Measurements from ENCODE around the gene PPP2R2C.

PPP2R2C gene

DNA sequence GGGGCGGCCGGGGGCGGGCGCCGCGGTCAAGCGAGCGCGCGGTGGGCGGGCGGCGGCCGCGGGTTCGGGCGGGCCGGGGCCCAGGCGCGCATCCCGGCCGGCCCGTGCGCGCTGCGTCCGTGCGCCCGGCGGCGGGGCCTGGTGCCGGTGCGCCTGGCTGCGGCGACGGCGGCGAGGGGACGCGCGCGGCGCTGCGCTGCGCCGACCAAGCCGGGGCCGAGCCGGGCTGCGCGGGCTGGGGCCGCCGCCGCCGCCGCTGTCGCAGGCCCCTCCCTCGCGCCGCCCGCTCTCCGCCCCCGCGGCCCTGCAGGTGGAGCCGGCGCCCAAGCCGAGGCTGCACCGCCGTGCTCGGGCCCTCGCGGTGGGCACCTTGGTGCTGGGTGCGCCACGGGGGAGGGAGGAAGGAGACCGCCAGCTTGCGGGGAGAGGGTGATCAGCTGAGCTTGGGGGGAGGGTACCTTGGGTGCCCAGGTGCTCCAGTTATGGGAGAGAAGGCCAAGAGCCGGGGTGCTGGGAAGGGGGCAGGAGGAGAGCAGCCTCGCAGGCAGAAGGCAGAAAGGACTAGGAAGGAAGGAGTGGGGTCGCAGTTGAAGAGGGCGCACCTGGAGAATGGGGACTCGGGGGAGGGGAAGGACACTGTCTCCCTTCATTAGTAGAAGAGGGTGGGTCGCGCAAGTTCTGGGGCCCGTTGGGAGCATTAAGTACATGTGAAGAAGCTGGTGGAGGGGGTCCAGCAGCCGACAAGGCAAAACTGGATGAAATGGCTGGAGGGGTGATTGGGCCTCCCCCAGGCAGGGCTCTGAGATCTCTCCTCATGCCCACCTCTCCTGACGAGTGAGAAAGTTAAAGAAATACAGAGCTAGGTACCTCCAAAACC, at the start of gene PPP2R2C:
Gene PPP2R2C (minus strand): TSS at position 228 of the 877 bp plus-strand sequence. CDS start 385 bp downstream, outside the sequence.
- no peak for DNase-seq

DNA sequence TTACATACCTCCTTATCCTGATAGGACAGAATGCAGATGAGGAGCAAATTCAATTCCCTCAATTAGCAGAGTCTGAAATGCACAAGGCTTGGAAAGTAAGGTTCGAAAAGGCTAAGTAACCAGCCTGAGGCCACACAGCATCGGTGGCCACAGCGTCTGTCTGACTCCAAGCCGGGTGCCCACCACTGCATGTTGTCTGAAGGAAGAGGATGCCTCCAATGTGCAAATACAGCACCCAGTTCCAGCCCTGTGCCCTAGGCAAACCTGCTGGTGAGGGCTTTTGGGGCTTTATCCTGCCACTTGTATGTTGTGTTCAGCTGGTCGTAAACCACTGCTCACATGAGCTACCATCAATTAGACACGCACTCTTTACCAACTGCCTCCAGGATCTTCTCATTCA, 48.6 kb upstream of the PPP2R2C start:
- no peak for DNase-seq

DNA sequence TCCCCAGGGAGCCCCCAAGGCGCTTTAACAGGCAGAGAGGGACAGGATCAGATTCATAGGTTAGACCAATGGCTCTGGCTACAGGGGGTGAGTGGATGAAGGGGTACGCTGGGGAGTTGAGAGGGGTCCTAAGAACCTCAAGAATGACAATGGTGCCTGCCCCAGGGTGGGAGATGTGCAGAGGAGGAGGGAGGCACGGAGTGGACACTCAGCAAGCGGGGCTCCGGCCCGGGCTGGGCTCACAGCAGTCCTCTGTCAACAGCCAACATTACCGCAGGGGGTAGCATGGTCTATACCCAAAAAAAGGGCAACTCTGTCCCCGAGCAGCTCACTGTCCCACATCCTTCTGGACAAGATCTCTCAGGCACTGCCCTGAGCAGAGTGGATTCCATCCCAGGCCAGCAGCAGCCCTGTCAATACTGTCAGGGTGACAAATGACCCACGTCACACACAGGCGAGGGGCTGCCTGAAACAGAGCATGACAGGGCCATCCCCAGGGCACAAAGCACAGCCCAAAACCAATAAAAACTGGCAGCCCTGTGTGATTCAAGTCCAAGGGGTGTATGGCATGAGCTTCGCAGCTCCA, 47.7 kb upstream of the PPP2R2C start:
- DNase-seq = no peak

DNA sequence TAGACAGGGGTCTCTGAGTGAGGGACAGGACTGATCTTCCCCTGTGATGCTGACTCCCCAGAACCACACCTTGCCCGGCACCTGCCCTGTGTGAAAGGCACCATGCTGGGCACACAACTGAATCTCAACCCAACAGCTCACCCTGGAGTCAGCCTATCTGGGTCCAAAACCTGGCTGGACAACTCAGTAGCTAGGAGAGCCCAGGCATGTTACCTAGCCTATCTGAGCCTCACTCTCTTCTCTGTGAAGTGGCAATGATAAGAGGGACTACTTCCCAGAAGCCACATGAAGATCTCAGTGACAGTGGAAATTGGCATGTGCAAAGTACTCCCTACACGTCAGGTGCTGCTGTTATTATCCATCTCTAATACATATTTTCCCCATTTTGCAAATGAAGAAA, 44.8 kb upstream of the PPP2R2C start:
- DNase-seq = no peak

DNA sequence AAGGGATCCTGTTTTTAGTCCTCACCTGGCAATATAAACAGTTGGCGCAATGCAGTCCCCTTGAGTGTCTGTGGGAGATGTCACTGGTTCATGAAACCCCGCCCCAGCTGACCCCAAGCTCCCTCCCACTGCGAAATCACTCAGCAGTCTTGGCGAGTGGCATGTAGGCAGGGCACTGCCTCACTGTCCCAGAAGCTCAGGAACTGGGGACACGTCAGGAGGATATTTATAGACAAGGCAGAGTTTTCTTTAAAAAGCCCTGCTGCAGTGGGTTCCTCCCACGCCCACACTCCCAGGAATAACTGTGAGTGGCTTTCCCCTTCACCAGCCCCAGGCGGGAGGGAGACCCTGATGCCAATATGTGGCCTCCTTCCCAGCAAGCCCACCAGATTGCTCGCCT, 44.3 kb upstream of the PPP2R2C start:
- DNase-seq = no peak

DNA sequence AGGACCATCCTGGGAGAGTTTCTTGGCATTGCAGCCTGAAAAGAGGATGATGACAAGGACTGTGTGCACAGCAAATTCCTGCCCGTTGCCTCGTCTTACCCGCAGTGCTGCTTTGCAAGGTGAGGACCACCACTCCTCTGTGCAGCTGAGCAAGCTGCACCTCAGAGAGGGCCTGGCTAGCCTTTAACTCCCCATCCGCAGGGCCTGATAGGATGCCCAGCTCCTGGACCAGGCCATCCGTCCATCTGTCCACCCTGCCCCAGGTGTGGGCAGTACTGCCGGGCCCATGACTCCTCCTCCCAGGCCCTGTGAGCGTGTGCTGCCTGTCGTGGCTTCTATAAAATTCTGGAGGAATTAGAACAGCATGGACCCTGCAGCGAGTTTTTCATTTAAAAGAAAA, 43.9 kb upstream of the PPP2R2C start:
- no peak for DNase-seq

DNA sequence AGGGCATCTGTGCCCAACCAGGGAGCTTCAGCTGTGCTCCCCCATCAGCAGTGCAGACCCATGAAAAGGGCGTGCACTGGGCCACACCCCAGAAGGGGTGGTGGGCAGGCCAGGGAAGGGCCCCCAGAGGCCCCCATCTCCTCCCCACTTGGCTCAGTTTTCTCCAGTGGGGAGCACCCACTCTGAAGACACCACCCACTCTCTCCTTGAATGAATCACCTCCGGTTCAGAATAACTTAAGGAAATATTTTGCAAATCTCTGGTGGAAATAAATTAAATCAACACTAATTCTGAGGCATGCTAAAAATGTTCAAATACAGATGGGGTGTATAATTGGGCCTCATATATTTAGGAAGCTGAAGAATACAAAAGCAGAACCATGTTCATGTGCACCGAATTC, 41.3 kb upstream of the PPP2R2C start:
- DNase-seq = no peak

DNA sequence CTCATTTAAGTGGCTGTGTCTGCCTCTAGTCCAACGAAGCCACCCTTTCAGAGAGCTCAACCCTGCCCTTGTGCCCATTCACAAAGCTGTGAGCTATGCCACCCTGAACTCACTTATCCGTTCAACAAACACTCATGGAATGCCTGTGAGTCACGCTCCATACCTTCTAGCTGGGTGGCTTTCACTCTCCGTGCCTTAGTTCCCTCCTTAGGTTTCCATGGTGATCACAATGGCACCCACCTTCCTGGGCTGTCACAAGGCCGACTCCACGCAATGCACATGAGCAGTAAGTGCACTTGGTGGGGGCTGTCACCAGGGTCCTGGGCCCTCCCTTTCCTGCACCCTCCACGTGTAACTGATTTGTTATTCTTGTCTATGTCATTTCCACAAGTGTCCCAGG, 37.2 kb upstream of the PPP2R2C start:
- DNase-seq = no peak

DNA sequence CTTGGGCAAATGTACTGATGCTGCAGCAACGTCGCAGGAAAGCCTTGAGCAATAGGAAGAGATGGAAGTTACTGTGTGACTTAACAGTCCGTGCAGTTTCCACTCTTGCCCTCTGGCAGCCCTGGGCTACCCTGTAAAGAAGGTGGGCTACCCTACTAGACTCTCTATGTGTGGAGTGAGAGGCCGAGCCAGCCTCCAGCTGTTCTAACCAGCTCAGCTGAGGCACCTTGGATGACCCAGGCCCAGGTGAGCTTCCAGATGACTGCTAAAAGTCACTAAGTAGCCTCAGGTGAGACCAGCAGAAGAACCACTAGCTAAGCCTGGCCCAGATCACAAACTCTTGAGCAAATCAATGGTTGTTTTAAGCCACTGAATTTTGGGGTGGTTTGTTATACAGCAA, 34.9 kb upstream of the PPP2R2C start:
- DNase-seq = no peak

DNA sequence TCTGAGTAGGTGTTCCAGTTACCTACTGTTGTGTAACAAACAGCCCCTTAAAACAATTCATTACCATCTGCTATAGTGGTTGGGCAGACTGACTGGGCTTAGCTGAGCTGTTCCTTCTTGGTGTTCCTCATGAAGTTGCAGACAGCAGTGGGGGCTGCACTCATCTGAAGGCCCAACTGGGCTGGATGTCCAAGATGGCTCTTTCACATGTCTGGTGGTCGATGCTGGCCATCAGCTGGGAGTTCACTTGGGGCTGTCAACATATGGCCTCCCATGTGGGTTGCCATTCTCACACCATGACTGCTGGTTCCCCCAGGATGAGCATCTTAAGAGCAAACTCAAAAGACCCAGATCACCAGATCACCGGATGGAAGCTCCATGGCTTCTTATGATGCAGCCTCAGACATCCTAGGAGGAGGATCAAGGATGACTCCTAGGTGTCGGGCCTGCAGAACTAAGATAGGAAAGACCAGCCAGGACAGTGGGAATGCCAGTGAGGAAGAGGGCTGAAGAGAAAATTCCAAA, 34.3 kb upstream of the PPP2R2C start:
- no peak for DNase-seq

DNA sequence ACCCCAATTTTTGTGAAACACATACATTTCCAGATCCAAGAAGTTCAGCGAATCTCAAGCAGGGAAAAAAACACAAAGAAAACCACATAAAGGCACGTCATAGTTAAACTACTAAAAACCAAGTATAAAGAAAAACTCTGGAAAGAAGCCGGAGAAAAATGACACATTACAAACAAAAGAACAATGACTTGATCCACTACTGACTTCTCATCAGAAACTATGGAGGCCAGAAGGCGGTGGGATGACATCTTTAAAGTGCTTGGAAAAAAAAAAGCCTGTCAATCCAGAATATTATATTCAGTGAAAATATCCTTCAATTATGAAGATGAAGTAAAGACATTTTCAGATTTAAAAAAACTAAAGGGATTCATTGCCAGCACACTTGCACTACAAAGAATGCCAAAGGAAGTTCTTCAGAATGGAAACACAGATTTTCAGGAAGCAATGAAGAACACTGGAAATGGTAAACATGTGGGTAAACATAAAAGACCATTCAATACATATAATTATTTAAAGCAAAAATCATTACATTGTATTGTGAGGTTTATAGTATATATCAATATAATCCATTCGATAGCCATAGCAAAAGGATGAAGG, 32.6 kb upstream of the PPP2R2C start:
- no peak for DNase-seq

DNA sequence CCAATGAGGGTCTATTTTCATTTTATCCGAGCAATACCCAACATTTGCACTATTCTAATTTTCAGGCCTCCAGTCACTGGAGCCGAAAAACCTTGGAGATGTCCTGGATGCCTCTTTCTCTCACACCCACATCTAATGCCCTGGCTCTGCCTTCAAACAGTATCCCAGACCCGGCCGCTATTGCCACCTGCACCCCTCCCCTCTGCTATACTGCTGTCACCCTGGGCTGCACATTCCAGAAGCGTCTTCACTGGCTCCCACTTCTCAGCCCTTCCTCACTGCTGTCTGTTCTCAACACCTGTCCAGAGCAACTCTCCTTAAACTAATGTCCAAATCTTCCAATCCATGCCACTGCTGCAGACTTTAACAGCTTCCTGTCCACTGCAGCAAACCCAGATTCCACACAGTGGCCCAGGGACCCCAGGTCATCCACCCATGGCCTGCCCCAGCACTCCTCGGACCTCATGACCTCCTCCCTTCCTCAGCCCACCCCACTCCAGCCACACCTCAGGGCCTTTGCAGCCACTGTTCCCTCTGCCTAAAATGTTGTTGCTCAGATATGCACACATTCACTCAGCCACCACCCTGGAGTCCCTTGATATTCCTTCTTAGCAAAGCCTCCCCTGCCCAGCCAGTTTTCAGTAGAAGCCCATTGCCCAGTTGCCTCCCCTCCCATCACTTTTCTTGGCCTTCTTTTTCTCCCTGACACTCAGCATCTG, 30.5 kb upstream of the PPP2R2C start:
- no peak for DNase-seq

DNA sequence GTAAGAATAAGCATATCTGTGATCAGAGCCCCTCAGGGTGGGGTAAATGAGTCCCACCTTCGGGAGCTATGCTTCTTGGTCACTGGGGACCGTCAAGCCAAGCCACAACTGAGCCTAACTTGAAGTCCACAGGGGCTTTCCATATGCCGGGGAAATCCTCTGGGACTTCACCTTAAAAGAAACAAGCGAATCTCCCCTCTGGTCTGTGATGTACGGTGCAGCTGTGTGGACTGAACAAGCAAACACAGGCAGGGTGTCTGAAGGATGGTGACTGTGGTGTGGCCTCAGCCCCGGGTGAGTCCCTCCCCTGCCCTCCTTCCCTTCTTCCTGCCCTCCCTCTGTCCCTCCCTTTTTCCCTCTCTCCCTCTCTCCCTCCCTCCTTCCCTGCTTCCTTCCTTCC, 29.7 kb upstream of the PPP2R2C start:
- no peak for DNase-seq

DNA sequence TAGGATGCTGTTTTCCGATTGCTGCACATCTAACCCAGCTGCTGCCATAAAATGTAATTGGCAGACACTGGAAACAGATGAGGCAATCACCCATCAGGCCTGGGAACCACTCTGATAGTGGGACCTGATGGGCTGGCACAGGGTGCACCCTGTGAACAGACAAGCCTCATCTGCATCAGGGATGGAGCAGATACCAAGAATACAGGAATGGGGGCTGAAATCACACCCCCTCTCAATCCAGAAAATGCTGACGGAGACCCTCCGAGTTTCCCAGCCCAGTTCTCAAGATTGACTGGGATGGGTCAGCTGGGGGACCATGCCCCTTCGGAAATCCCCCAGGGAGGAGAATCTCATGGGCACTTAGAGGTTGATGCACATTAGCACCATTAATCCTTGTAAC, 28.8 kb upstream of the PPP2R2C start:
- DNase-seq = no peak

DNA sequence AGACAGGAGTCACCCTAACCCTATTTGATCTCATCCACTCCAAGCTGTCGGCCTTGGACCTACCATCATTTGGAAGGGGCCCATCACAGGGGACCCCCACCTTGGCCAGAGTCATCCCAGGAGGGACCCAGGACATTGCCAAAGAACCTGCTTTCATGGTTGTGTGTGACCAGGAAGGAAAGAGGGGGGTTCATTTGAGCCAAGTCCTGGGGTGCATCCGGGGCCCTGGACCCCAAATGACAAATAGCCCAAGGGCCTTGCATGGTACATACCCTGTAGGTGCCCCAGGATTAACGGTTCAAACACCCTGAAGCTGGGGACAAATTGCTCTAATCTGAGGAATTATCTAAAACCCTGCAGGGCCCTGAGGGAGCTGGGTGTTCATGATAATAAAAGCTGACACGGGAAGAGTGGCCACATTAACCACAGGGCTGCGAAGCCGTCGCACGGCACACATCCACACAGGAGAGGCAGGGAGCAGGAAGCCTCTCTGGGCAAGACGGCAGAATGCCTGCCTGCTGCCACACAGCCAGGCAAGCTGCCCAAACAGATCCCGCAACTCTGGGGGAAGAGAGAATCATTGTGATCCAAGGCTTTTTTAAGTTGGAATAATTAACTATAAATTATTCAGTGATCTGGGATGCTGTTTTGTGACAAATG, 28.2 kb upstream of the PPP2R2C start:
- no peak for DNase-seq

DNA sequence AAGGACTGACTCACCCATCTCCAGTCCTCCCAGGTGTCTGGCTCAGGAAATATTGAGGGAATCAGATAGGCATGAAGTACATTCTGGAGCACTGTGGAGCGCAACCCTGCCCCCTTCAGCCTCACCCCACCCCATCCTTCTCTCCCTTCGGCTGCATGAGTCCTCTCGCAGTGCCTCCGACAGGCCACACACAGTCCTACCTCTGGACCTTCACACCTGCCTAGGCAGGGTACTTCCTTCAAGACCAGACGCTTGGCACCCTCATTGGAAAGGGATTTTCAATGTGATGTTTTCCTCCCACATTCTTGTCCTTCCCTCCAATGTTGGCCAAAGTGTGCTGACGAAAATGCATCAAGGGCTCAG, 26.8 kb upstream of the PPP2R2C start:
- no peak for DNase-seq

DNA sequence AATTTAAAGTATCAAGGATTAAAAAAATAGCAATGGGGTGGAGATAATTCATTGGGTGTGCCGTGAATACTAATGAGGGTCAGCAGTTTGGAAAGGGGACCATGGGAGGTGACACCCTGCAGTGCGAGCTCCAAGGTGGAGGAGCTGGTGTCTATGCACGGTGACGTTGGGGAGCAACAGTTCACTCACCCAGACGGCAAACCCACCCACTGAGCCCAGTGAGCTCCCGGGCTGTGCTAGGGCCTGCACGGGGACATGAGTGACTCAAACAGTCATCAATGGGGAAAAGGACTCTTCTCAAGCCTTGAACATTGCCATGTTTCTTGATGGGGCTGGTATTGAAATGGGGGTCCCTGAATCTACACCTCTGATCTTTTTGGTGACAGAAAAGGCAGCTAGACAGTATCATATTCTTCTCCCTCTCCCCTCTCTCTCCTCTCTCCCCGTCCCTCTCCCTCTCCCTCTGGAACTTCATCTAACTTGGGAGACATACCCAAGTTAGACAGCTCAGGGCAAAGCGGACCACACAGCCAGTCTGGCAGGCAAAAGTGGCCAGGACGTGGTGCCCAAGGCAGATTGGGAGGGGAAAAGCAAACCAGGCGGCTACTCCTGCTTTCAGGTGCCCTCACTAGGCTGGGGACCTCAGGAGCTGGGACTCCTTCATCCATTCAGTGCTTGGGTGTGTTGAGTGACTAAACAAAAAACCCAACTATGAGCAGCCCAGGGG, 26.3 kb upstream of the PPP2R2C start:
- no peak for DNase-seq

DNA sequence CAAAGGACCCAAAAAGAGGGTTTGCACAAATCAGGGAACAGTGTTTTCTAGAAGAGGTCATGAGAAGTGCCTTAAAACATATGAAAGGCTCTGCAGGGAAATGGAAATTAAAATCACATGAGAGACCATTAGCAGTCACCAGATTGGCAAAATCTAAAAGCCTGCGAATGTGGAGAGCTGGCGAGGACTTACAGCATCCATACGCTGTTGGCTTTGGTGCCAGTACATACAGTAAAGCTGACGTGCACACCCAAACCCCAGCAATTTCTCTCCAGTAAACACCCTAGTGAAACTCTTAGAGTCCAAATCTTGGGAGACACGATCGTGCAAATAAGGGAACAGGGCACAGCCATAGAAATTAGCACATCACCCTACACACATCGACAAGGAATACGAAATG, 25.4 kb upstream of the PPP2R2C start:
- DNase-seq = no peak

DNA sequence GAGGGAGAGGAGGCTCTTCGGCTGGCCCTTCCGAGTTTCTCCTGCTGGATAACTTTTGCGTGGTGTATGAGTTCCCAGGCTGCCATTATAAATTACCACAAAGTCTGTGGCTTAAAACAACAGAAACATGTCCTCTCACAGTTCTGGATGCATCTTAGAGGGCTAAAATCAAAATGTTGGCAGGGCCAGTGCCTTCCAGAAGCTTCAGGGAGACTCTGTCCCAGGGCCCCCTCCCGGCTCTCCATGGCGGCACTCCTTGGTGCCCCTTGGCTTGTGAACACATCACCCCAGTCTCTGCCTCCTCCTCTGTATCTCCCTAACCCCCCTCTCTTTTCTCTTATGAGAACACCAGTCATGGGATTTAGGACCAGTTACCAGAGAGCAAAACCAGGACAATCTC, 23.3 kb upstream of the PPP2R2C start:
- no peak for DNase-seq

DNA sequence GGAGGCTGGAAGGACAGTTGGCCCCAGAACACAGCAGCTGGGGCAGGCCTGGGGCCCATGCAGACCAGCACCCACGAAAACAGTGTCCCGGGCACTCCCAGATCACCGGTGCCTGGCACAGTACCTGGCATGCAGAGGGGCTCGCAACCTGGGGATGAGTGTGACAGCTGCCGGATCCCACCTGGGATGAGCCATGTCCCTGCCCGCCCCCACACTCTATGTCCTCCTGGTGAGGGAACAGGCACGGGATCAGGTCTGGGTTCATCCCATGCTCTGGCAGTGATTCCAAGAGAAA, 22.8 kb upstream of the PPP2R2C start:
- DNase-seq = no peak

DNA sequence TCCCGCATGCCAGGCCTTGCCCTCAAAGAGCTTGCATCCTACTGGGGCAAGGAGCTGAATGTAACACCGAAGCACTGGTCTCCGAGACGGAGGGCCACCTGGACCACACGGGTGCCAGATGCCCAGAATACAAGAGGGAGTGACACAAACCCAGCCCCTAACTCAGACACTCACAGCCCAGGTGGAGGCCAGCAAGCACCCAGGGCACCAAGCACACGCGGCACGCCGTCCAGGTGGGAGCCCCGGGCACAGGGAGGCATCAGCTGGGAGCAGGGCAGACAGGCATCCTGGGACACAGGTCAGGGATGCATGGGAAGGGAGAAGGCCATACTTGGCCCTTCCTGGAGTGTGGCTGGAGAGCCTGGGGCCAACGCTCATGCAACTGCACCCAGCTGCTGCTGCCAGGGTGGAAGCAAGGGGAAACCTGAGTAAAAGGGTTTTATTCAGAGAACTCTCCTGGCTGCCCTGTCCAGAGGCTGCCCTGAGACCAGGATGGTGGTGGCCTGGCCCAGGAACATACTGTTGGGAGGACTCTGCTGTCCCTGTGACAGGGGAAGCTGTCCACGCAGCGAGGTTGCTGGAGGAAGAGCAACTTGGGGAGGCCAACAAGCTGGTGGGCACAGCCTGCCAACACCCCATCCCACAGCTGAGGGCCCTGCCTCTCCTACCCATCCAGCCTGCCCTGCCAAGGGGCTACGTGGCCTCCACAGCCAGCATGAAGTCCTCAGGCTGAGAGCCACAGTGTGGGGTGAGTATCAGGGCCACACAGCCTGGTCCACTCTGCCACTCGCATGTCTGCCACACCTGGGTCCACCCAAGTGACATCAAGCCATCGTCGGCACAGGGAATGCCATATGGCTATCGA, 22.2 kb upstream of the PPP2R2C start:
- no peak for DNase-seq
